Stimulated activated CD8-positive, alpha-beta memory T cell treated with anti-CD3 and anti-CD28 coated beads, Interleukin-12 subunit alpha, Interleukin-12 subunit beta, amount 100 ng/mL, for 1 hour (primary cell): ENCODE data around the gene ERRFI1.
A peak's percentile ranks its signal among the peaks of the same experiment; 100 is the strongest.

Source experiments
- DNase-seq: peaks from one replicate; pipeline ENCODE4 v3.0.0-alpha.2; 2020; ENCODE audit warnings: low read depth

ERRFI1 gene

DNA sequence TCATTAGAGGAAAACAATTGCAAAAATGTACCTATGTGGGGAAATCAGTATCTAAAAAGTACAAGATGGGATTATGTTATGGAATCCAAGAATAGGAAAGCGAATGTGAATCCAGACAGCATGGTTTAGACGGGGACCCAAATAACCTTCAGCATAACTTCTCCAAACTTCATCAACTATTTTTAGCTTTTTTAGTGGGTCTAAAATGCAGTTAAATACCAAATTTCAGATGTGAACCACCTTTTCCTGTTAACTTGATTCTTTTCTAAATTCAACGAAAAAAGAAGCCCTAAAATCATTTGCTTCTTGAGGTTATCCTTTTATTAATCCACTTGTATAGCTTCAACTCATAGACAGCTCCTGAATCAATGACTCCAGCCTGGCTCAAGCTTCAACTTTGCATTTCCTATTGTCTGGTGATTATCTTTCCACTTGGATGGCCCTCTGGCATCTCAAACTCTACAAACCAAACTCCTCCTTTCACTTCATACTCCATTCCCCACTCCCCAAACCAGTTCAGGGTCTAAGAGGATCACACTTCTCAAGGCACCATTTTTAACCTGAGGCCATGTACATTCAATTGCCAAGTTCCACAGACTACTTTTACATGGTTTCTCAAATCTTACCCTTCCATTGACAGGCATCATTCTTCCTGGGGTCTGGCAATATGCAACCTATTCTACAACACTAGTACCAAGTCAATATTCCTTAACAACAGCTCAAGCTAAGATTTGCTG is 7.4 kb downstream of the ERRFI1 start:
- DNase-seq, result no peak

DNA sequence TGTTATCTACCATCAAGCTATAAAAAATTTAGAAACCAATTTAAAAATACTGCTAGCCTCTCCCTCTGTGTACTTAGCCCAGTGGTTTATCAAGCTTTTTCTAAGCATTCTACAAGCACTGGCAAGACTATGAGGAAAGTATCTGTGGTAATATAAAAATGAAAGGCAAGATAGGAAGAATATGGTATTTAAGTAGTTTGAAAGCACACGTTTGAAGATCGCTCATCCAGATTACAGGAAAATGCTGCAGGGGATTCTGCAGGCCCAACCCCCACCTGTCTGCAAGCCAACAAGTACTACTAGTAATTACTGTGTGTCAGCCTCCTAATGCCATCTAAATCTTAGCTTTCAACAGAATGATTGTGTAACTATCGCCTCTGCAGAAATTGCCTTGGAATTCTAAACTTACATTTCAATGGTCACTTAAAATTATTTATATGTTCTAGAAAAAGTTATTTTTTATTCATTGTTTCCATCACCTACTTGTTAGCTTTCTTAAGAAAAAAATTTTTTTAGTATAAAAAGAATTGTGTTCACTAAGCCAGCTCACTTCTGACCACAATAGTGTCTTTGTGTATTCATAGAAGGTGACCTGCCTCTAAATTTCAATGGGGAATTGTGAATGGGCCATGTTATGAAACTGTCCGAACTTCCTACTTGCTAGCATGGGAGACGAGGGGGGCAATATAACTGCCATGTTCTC is 8.5 kb downstream of the ERRFI1 start:
- DNase-seq, result no peak

DNA sequence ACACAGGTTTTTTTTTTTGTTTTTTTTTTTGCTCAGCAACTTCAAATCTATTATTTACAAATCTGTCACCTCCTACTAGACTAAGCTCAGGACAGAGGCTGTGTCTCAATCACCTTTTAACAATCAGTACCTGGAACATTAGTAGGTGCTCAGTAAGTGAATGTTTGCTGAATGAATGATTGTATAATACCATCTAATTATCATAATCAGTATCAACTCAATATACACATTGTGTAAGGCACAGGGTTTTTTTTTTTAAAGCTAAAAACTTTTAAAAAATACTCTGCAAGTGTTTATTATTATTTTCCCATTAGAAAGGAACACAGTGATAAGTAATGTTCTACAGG is 9.2 kb downstream of the ERRFI1 start:
- no peak for DNase-seq

- DNase-seq, result no peak
Observed at GRCh38 chr1:8016210-8016894, 9.8 kb downstream of the ERRFI1 start.

DNA sequence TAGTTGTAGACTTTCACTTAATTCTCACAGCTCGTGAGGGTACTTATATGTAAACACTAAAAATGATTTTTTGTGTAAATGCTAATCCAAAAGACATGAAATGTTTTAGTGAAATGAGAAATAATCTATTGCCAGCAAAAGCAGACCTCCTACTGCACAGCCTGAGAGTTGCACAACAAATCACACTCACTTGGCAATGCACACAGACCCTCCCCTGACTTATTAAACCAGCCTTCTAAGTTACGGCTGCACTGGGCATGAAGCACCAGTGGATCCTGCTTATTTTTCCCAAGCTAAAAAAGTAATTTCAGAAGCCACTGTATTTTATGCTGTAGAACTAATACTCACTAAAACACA is 10.3 kb downstream of the ERRFI1 start:
- no peak for DNase-seq

- peak; percentile 23 for DNase-seq
Observed at GRCh38 chr1:8015036-8015808, 10.9 kb downstream of the ERRFI1 start.

- DNase-seq, result no peak
Observed at GRCh38 chr1:8014381-8014988, 11.6 kb downstream of the ERRFI1 start.

GRCh38 chr1:8013800-8014199 is 12.3 kb downstream of the ERRFI1 start:
- no peak for DNase-seq

GRCh38 chr1:8013399-8013798 is 12.7 kb downstream of the ERRFI1 start:
- no peak for DNase-seq

DNA sequence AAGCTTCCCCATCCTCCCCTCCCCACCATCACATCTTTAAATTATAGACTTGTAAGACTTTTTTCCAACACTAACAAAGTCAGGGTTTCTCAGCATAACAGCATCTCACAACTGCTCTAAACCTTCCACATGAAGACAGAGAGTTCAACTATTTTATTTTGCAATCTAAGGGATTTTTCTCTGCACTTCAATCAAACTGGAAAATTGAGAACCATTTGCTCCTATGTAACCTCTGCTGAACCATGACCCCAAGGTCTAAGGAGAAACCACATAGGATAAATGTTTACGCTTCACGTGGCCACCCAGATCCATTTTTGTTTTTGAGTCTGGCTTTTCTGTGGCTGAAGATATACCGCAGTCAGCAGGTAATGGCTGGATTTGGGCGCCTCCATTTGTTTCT is 13.2 kb downstream of the ERRFI1 start:
- no peak for DNase-seq

DNA sequence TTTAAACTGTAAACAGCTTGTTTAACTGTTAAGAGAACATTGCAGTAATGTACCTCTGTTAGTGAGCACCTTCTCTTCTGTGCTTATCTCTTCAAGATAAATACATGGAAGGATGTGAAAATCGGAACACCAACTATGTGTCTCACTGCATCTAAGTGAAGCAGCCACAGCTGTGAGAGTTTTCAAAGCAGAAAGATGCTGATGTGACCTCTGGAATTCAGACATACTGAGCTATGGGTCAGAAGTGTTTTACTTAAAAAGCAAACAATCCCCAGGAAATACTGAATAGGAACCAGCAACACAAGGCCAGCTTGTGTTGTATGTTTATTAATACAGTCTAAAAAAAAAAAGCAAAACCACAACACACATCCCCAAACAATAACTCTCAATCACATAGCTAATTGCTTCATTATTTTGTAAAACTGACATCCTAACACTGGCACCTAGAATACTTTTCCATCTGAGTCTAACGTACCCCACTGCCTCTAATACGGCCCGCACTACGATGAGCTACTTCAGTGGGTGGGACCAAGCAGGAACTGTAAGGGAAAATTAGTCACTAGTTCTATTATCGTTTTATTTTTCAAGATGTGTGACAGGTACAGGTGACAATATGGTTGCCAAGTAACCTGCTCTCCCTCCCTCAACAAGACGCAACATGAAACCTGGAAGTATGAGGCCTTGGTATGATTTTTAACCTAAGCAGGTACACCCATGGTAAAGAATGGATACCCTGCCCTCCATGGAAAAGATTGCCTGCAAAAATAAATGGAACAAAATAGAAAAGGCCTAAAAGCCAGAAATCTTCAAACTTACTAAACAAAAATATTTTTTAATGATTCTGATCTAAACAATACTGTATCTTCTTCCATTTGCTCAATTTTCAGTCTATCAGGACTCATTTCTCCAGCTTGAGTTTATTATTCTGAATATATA is 13.9 kb downstream of the ERRFI1 start:
- DNase-seq, result no peak

GRCh38 chr1:8011016-8011415 is 15.1 kb downstream of the ERRFI1 start:
- no peak for DNase-seq

- no peak for DNase-seq
Observed at GRCh38 chr1:8010080-8010664, 15.9 kb downstream of the ERRFI1 start.

DNA sequence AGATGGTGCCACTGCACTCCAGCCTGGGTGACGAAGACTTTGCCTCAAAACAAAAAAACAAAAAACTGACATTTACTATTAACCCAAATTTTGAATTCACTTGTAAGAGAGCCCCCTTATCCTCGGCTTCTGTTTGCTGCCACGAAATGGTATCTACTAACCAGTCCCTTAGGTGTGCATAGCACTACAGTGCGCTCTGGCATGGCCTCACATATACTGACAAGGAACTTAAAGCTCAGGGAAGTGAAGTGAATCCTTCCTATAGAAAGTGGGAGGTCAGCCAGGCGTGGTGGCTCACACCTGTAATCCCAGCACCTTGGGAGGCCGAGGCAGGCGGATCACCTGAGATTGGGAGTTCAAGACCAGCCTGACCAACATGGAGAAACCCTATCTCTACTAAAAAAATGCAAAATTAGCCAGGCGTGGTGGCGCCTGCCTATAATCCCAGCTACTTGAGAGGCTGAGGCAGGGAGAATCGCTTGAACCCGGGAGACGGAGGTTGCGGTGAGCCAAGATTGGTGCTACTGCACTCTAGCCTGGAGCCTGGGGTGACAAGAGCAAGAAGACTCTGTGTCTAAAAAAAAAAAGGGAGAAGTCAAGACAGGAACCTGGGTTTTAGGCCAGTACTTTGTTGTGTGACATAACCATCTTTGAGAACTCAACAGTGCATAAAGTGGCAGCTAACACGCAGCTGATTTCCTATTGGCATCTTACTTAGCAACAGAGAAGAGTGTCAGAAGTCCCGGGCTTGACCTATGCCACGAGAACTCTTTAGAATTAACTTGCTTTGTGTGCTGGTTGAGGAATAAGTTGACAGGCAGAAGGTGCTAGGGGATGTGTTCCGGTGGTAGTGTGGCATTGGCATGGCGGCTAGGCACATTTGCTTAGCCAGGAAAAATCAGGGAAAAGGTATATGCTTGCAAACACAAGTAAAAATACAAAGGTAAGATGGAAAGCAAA is 16.8 kb downstream of the ERRFI1 start:
- DNase-seq, result no peak

DNA sequence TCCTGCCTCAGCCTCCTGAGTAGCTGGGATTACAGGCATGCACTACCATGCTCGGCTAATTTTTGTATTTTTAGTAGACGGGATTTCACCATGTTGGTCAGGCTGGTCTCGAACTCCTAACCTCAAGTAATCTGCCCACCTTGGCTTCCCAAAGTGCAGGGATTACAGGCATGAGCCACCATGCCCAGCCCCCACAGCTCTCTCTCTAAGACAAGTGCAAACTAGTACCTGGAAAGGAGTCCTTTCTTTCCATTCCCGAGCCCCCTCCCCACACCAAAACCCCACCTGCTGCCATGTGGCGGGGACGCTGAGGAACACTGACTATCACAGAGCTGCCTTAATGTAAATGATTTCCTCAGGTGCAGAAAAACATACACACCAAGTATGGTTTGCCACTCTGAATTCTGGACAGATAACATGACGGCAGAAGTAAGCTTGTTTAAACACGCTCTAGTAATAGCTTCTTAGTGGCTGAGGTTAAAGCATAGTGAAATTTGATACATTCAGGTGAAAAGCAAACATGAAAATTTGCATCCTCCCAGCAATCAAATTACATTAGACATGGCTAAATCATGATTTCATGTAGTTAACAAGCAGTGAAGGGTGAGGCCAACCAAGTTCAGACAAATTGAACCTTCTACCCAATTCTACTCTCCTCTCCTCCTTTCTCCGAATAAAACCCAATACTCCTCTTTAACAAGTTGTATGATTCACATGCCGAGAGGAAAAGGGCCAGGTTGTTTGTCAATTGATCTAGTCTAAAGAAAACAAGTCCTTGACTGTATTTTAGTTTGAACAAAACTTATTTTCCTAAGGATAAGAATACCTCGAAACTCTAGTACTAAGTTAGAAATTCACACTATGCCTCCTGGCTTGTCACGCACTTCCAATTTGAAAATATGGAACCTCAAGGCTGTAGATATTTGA is 19.8 kb downstream of the ERRFI1 start:
- DNase-seq, result no peak

DNA sequence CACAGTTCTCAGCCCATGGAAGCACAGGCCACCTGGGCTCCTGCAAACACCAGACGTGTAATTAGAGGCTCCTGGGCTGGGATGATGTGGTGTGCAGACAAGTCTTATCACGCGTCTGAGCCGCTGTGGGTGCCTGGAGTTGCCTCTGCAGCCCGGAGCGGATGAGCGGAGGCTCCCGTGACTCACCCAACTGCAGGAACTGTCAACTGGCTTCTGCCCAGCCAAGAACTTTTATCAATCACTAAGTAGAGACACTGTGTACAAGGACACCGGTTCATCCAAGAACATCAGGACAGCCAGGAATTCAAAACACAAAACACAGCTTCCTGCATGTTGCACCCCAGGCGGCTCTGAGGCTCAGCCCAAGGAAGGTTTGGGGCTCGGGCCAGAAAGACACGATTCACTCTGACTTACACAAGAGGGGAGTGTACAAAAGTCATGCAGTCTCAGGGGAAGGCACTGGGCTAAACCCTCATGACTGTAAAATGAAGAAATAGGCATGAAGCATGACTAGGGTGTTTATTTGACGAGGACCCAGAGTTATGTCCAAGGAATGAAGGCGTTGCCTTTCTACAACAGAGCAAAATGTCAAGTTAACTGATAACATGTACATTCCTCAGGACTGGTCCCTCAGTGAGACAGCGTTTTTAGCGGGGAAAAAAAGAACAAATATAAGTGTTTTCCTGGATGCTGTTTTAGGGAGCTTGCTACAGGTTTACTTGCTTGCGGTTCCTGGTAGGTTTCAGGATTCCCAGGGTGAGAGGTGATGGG is 21.1 kb downstream of the ERRFI1 start:
- DNase-seq, result no peak

- no peak for DNase-seq
Observed at GRCh38 chr1:8004113-8004802, 21.9 kb downstream of the ERRFI1 start.
